PFSK-1 (cell line): Measurements from ENCODE around the gene KICS2.

Source experiments
- POLR2AphosphoS5 ChIP-seq: IDR thresholded peaks from 2 replicates; pipeline ENCODE4 v1.6.1; 2012; ENCODE audit warnings: low read depth, mild to moderate bottlenecking, control low read depth, low read length, moderate library complexity
- REST ChIP-seq, 2 experiments: IDR thresholded peaks; 2 replicates each; pipeline versions ENCODE4 v1.6.1 to v1.8.0; 2011 to 2012; ENCODE audit warnings: low read depth in 2 of 2, low read length in 2 of 2, control low read depth in 1 of 2, inconsistent platforms in 1 of 2, mild to moderate bottlenecking in 1 of 2, moderate library complexity in 1 of 2; ENCODE audit not compliant: insufficient read depth in 1 of 2
- SIN3A ChIP-seq: IDR thresholded peaks from 2 replicates; pipeline ENCODE4 v1.6.1; 2012; ENCODE audit warnings: mild to moderate bottlenecking, low read length, moderate library complexity, borderline replicate concordance; ENCODE audit not compliant: insufficient read depth
- TAF1 ChIP-seq: IDR thresholded peaks from 2 replicates; pipeline ENCODE4 v1.6.1; 2012; ENCODE audit warnings: low read length, control low read depth, borderline replicate concordance; ENCODE audit not compliant: insufficient read depth

- TF ChIP-seq TAF1 (no peak), SIN3A (no peak), POLR2AphosphoS5 (no peak), REST (IDR thresholded peaks at IDR 0.05; ENCODE audit: insufficient read depth in 1 of 2, low read depth in 2 of 2, low read length in 2 of 2) (no peak)
Measured at GRCh38 chr12:64212119-64212746, 9.9 kb downstream of the KICS2 start.
